PFSK-1 (cell line): ENCODE results near the gene ZNF428.

ENCODE experiments used
- POLR2AphosphoS5 ChIP-seq: IDR thresholded peaks from 2 replicates; pipeline ENCODE4 v1.6.1; 2012; ENCODE audit warnings: low read depth, mild to moderate bottlenecking, control low read depth, low read length, moderate library complexity
- TF ChIP-seq, protein P1 (sequence below), 2 experiments: IDR thresholded peaks; 2 replicates each; pipeline versions ENCODE4 v1.6.1 to v1.8.0; 2011 to 2012; ENCODE audit warnings: low read depth in 2 of 2, low read length in 2 of 2, control low read depth in 1 of 2, inconsistent platforms in 1 of 2, mild to moderate bottlenecking in 1 of 2, moderate library complexity in 1 of 2; ENCODE audit not compliant: insufficient read depth in 1 of 2

DNA sequence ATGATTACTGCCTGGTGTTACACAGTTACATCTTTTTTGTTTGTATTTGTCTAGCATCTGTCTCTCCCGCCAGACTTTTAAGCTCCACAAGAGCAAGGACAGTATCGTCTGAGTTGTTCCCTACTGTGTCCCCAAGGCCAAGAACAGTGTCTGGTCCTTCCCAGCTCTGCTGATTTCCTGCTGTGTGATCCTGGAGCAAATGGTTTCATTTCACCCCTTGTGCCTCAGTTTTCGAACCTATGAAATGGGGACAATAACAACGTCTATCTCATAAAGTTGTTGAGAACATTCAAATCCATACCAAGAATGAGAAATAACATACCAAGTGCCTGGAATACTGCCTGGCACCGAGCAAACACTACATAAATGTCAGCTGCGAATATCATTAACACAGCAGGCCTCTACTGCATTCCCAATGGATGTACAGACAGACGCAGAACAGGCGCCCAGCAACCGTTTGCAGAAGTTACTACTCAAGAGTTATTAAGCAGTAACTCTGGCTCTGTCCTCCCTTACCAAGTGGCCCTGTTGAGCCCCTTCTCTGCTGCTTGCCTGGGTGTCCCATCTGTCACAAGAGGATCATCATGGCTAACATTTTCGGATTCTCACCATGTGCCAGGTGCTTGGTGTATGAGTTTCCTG lies 55.5 kb downstream of the ZNF428 start:
- TF ChIP-seq, protein P1, sequence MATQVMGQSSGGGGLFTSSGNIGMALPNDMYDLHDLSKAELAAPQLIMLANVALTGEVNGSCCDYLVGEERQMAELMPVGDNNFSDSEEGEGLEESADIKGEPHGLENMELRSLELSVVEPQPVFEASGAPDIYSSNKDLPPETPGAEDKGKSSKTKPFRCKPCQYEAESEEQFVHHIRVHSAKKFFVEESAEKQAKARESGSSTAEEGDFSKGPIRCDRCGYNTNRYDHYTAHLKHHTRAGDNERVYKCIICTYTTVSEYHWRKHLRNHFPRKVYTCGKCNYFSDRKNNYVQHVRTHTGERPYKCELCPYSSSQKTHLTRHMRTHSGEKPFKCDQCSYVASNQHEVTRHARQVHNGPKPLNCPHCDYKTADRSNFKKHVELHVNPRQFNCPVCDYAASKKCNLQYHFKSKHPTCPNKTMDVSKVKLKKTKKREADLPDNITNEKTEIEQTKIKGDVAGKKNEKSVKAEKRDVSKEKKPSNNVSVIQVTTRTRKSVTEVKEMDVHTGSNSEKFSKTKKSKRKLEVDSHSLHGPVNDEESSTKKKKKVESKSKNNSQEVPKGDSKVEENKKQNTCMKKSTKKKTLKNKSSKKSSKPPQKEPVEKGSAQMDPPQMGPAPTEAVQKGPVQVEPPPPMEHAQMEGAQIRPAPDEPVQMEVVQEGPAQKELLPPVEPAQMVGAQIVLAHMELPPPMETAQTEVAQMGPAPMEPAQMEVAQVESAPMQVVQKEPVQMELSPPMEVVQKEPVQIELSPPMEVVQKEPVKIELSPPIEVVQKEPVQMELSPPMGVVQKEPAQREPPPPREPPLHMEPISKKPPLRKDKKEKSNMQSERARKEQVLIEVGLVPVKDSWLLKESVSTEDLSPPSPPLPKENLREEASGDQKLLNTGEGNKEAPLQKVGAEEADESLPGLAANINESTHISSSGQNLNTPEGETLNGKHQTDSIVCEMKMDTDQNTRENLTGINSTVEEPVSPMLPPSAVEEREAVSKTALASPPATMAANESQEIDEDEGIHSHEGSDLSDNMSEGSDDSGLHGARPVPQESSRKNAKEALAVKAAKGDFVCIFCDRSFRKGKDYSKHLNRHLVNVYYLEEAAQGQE (IDR thresholded peaks at IDR 0.05; ENCODE audit: insufficient read depth in 1 of 2, low read depth in 2 of 2, low read length in 2 of 2), result no peak
- TF ChIP-seq POLR2AphosphoS5, result no peak
